DMS153 treated with DMSO at 0.1 percent for 48 hours (cell line): Measurements from ENCODE around the gene BBS12.
A peak's percentile ranks its signal among the peaks of the same experiment; 100 is the strongest.

ENCODE experiments used
- DNase-seq: peaks from one replicate; lab custom pipeline; 2025; ENCODE audit not compliant: unreplicated experiment; lab: John Stamatoyannopoulos, UW

BBS12 gene

GRCh38 chr4:122732329-122733026 lies at the start of gene BBS12:
TSS of gene BBS12 (plus strand) at chr4:122732704. CDS start at chr4:122741893, 9,189 bp downstream.
- DNase-seq: peak; percentile 92

- no peak for DNase-seq
Measured at GRCh38 chr4:122686691-122687090, 45.8 kb upstream of the BBS12 start.

GRCh38 chr4:122687531-122688061 lies 44.9 kb upstream of the BBS12 start:
- no peak for DNase-seq

- DNase-seq: no peak
Measured at GRCh38 chr4:122688529-122689140, 43.9 kb upstream of the BBS12 start.

GRCh38 chr4:122689972-122690371 lies 42.5 kb upstream of the BBS12 start:
- DNase-seq: no peak

GRCh38 chr4:122691988-122692387 lies 40.5 kb upstream of the BBS12 start:
- DNase-seq: no peak

- no peak for DNase-seq
Measured at GRCh38 chr4:122692641-122693520, 39.6 kb upstream of the BBS12 start.

- DNase-seq: no peak
Measured at GRCh38 chr4:122695226-122695625, 37.3 kb upstream of the BBS12 start.

- DNase-seq: peak; percentile 44
Measured at GRCh38 chr4:122700178-122700725, 32.3 kb upstream of the BBS12 start.

- no peak for DNase-seq
Measured at GRCh38 chr4:122701061-122701460, 31.4 kb upstream of the BBS12 start.

GRCh38 chr4:122701965-122702364 lies 30.5 kb upstream of the BBS12 start:
- DNase-seq: no peak

- DNase-seq: no peak
Measured at GRCh38 chr4:122702939-122703338, 29.6 kb upstream of the BBS12 start.

- DNase-seq: no peak
Measured at GRCh38 chr4:122703868-122704267, 28.6 kb upstream of the BBS12 start.

- DNase-seq: no peak
Measured at GRCh38 chr4:122705009-122705408, 27.5 kb upstream of the BBS12 start.

GRCh38 chr4:122705547-122706117 lies 26.9 kb upstream of the BBS12 start:
- no peak for DNase-seq

GRCh38 chr4:122706511-122706910 lies 26.0 kb upstream of the BBS12 start:
- no peak for DNase-seq

- DNase-seq: no peak
Measured at GRCh38 chr4:122707497-122707896, 25.0 kb upstream of the BBS12 start.

GRCh38 chr4:122709236-122709635 lies 23.3 kb upstream of the BBS12 start:
- no peak for DNase-seq

- DNase-seq: no peak
Measured at GRCh38 chr4:122710434-122711308, 21.8 kb upstream of the BBS12 start.

GRCh38 chr4:122711919-122712318 lies 20.6 kb upstream of the BBS12 start:
- DNase-seq: no peak
